ENCODE data around the gene ADM2.

ADM2 gene

GRCh38 chr22:50445071-50445879 lies 36.1 kb upstream of the ADM2 start:
- DNase-seq (ENCODE audit: extremely low read depth in 1 of 2, low read depth in 1 of 2), result peak in 1 of 2 donors; percentile 16

- DNase-seq (ENCODE audit: extremely low read depth in 1 of 2, low read depth in 1 of 2), result no peak
Measured at GRCh38 chr22:50445880-50446707, 35.2 kb upstream of the ADM2 start.

GRCh38 chr22:50446708-50447575 lies 34.4 kb upstream of the ADM2 start:
- DNase-seq (ENCODE audit: extremely low read depth in 1 of 2, low read depth in 1 of 2), result no peak

GRCh38 chr22:50447576-50448551 lies 33.5 kb upstream of the ADM2 start:
- DNase-seq (ENCODE audit: extremely low read depth in 1 of 2, low read depth in 1 of 2), result no peak

- DNase-seq (ENCODE audit: extremely low read depth in 1 of 2, low read depth in 1 of 2), result no peak
Measured at GRCh38 chr22:50452649-50453048, 28.7 kb upstream of the ADM2 start.

GRCh38 chr22:50454556-50455075 lies 26.7 kb upstream of the ADM2 start:
- DNase-seq (ENCODE audit: extremely low read depth in 1 of 2, low read depth in 1 of 2), result no peak

- no peak for DNase-seq (ENCODE audit: extremely low read depth in 1 of 2, low read depth in 1 of 2)
Measured at GRCh38 chr22:50455201-50455600, 26.1 kb upstream of the ADM2 start.

- no peak for DNase-seq (ENCODE audit: extremely low read depth in 1 of 2, low read depth in 1 of 2)
Measured at GRCh38 chr22:50456026-50456425, 25.3 kb upstream of the ADM2 start.

GRCh38 chr22:50456466-50457234 lies 24.7 kb upstream of the ADM2 start:
- no peak for DNase-seq (ENCODE audit: extremely low read depth in 1 of 2, low read depth in 1 of 2)

- no peak for DNase-seq (ENCODE audit: extremely low read depth in 1 of 2, low read depth in 1 of 2)
Measured at GRCh38 chr22:50459016-50459415, 22.3 kb upstream of the ADM2 start.

GRCh38 chr22:50459496-50460140 lies 21.7 kb upstream of the ADM2 start:
- no peak for DNase-seq (ENCODE audit: extremely low read depth in 1 of 2, low read depth in 1 of 2)

- no peak for DNase-seq (ENCODE audit: extremely low read depth in 1 of 2, low read depth in 1 of 2)
Measured at GRCh38 chr22:50460938-50461337, 20.4 kb upstream of the ADM2 start.

- no peak for DNase-seq (ENCODE audit: extremely low read depth in 1 of 2, low read depth in 1 of 2)
Measured at GRCh38 chr22:50461536-50461935, 19.8 kb upstream of the ADM2 start.

- DNase-seq (ENCODE audit: extremely low read depth in 1 of 2, low read depth in 1 of 2), result no peak
Measured at GRCh38 chr22:50461979-50462540, 19.3 kb upstream of the ADM2 start.

GRCh38 chr22:50463188-50463900 lies 18.0 kb upstream of the ADM2 start:
- DNase-seq (ENCODE audit: extremely low read depth in 1 of 2, low read depth in 1 of 2), result no peak

- no peak for DNase-seq (ENCODE audit: extremely low read depth in 1 of 2, low read depth in 1 of 2)
Measured at GRCh38 chr22:50464451-50464850, 16.9 kb upstream of the ADM2 start.

All from stimulated activated CD8-positive, alpha-beta memory T cell treated with anti-CD3 and anti-CD28 coated beads, Interleukin-7, amount 100 ng/mL, for 48 hours (primary cell).